GM21717 (cell line): ENCODE results near the gene NPAS3.

ENCODE experiments used
- ATAC-seq: cut with Tn5 transposase; IDR thresholded peaks from one replicate; pipeline ENCODE4 v1.9.1; 2021; ENCODE audit warnings: mild to moderate bottlenecking, moderate library complexity; ENCODE audit not compliant: unreplicated experiment

NPAS3 gene

GRCh38 chr14:33369041-33369440, 430.4 kb downstream of the NPAS3 start:
- ATAC-seq: no peak

GRCh38 chr14:33369972-33370371, 431.3 kb downstream of the NPAS3 start:
- ATAC-seq: peak; percentile 96

- ATAC-seq: no peak
These were observed 431.7 kb downstream of the NPAS3 start for GRCh38 chr14:33370426-33370825.

GRCh38 chr14:33375196-33375595, 436.5 kb downstream of the NPAS3 start:
- no peak for ATAC-seq

GRCh38 chr14:33375786-33376185, 437.1 kb downstream of the NPAS3 start:
- ATAC-seq: no peak

GRCh38 chr14:33376510-33376909, 437.8 kb downstream of the NPAS3 start:
- ATAC-seq: no peak

- ATAC-seq: peak; percentile 88
These were observed 439.1 kb downstream of the NPAS3 start for GRCh38 chr14:33377596-33378390.

- ATAC-seq: no peak
These were observed 443.0 kb downstream of the NPAS3 start for GRCh38 chr14:33381717-33382116.

GRCh38 chr14:33386140-33386539, 447.5 kb downstream of the NPAS3 start:
- ATAC-seq: no peak

GRCh38 chr14:33386781-33387180, 448.1 kb downstream of the NPAS3 start:
- no peak for ATAC-seq

- no peak for ATAC-seq
These were observed 451.7 kb downstream of the NPAS3 start for GRCh38 chr14:33390335-33390734.

GRCh38 chr14:33393231-33393894, 454.7 kb downstream of the NPAS3 start:
- no peak for ATAC-seq

GRCh38 chr14:33393895-33394368, 455.3 kb downstream of the NPAS3 start:
- no peak for ATAC-seq

- no peak for ATAC-seq
These were observed 462.6 kb downstream of the NPAS3 start for GRCh38 chr14:33401311-33401710.

GRCh38 chr14:33402604-33403003, 463.9 kb downstream of the NPAS3 start:
- no peak for ATAC-seq

- no peak for ATAC-seq
These were observed 465.4 kb downstream of the NPAS3 start for GRCh38 chr14:33404054-33404453.

GRCh38 chr14:33404964-33405574, 466.4 kb downstream of the NPAS3 start:
- ATAC-seq: no peak

GRCh38 chr14:33406766-33407165, 468.1 kb downstream of the NPAS3 start:
- no peak for ATAC-seq

- ATAC-seq: no peak
These were observed 469.6 kb downstream of the NPAS3 start for GRCh38 chr14:33408291-33408690.

GRCh38 chr14:33412450-33412849, 473.8 kb downstream of the NPAS3 start:
- ATAC-seq: no peak

- no peak for ATAC-seq
These were observed 474.7 kb downstream of the NPAS3 start for GRCh38 chr14:33413381-33413780.

- ATAC-seq: no peak
These were observed 475.4 kb downstream of the NPAS3 start for GRCh38 chr14:33414041-33414440.
